ENCODE data around the gene KLK11.

Gene KLK11

DNA sequence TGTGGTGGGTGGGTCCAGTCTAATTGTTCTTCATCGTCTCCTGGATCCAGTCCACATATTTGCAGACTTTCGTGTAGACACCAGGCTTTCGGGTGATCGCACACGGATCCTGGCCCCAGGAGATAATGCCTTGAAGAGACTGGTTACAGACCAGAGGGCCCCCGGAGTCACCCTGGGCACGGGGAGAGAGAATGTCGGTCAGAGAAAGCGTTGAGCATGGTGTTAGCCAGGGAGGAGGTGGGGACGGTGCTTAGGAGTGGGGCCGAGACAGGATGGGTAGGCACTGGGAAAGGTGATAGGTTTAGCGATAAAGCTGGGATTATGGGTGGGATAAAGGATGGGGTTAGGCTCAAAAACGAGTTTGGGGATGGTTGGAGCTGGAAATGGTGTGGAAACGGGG, 3.9 kb downstream of the KLK11 start:
- Mint-ChIP-seq H3K36me3 (ENCODE audit: low read depth) (no peaks in the 10 kb centered on the region), H3K27me3 (peaks cover 65% of the 10 kb centered on the region), H3K4me3 (no peak overlapping the region), H3K27ac (no peak overlapping the region), H3K4me1 (ENCODE audit: low read depth) (peaks cover 18% of the 10 kb centered on the region), H3K9me3 (no peaks in the 10 kb centered on the region)
- intact Hi-C loops (cut with micrococcal nuclease), result loop anchor here (5.0 kb wide), 1 partner anchor 145 kb away; no protein-coding TSS in a partner anchor

DNA sequence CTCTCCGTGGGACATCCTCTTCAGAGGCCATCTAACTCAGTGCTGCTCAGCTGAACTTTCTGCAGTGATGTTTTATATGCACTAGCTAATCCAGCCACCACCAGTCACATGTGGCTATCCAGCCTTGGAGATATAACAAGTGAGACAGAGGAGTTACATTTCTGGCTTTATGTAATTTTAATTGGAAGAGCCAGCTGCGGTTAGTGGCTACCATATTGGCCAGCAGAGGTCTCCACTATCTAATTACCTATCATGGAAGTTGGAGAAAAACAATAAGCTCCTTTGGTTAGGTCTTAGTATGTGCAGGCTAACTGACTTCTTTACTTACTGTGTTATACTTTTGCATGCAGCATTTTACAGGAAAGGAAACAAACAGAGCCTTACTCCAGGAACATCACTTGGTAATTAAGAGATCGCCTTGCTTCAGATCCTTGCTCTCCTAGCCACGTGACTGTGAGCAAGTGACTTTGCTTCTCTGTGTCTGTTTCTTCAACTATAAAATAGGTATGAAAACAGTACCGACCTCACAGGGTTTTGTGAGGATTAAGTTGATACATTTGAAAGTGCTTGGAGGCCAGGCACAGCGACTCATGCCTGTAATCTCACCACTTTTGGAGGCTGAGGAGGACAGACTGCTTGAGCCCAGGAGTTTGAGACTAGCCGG, 5.3 kb downstream of the KLK11 start:
- Mint-ChIP-seq H3K27me3 (peaks cover 67% of the 10 kb centered on the region), H3K4me1 (ENCODE audit: low read depth) (peaks cover 27% of the 10 kb centered on the region)

DNA sequence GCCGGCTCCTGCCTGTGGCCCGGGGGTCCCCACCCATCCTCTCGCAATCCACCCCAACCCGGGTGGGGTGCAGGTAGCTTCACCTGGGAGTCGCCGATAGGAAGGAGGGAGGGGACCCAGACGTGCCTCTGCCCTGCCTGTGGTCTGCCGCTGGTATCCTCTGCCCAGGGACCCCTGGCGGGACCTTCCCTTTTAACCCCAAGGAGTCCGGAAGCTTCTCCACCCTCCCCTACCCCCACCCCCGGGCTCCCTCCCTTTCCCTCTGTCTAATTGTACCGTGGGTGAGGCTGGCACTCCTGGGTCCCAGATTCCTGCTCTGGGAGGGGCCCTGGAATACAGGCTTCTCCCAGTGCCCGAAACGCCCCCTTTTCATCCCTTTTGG, 6.9 kb downstream of the KLK11 start, which contains the start of gene KLK10:
Gene KLK10, minus strand, starts transcription at position 166 of the 382 bp plus-strand sequence. CDS start 579 bp downstream, outside the sequence.
- Mint-ChIP-seq H3K36me3 (ENCODE audit: low read depth) (no peaks in the 10 kb centered on the region), H3K4me3 (peak within 1 kb of the TSS; percentile 75), H3K27ac (no peak within 1 kb of the TSS), H3K27me3 (peaks cover 75% of the 10 kb centered on the region), H3K4me1 (ENCODE audit: low read depth) (peaks cover 27% of the 10 kb centered on the region), H3K9me3 (no peaks in the 10 kb centered on the region)
- intact Hi-C loops (cut with micrococcal nuclease), result loop anchor here (5.0 kb wide), 1 partner anchor 92 kb away; no protein-coding TSS in a partner anchor

More for the DNA sequence above, 5.3 kb downstream of the KLK11 start:
- H3K36me3 Mint-ChIP-seq (ENCODE audit: low read depth), result no peaks in the 10 kb centered on the region
- H3K9me3 Mint-ChIP-seq, result no peaks in the 10 kb centered on the region
- intact Hi-C loops (cut with micrococcal nuclease), result loop anchor here (2.0 to 5.0 kb wide), 2 partner anchors 74 to 146 kb away; no protein-coding TSS in a partner anchor
- no peak overlapping the region for H3K4me3 Mint-ChIP-seq
- no peak overlapping the region for H3K27ac Mint-ChIP-seq

DNA sequence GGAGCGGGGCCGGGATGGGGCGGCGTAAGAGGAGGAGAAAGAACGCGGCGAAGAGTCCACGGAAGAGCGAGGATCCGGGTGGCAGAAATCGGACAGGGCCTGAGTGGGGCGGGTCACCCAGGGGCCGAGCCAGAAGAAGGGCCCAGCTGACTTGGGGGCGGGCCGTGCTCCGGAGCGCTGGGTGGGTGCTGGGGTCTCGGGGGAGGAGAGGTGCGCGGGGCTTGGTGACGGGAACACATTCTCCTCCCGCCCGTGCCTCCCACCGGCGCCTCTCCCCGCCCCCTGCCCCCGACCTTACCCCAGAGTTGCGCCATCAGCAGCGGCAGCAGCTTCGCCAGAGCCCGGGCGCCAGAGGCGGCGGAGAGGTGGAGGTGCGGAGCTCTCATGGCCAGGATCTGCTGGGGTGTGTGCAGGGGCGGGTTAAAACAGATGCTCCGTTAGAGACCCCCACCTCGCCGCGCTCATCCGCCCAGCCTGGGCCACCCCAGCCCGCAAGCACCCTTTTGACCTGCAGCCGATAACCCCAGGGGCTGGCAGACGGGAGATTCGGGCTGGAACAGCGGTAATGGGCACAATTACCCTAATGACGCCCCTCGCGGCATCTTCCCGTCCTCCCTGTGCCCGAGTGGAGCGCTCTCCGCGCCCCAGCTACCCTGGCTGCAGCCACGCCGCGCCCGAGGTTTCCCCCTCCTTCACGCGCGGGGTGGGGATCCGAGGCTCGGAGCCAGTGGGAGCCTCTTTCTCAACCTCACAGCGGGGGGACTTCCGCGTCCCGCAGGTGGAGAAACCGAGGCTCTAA, 7.5 kb downstream of the KLK11 start:
- no peaks in the 10 kb centered on the region for H3K9me3 Mint-ChIP-seq
- H3K36me3 Mint-ChIP-seq (ENCODE audit: low read depth), result no peaks in the 10 kb centered on the region
- intact Hi-C loops (cut with micrococcal nuclease), result loop anchor here (5.0 kb wide), 1 partner anchor 92 kb away; no protein-coding TSS in a partner anchor
- peak overlapping the region; percentile 75 for H3K4me3 Mint-ChIP-seq
- no peak overlapping the region for H3K27ac Mint-ChIP-seq
- H3K27me3 Mint-ChIP-seq, result peaks cover 75% of the 10 kb centered on the region
- peaks cover 28% of the 10 kb centered on the region for H3K4me1 Mint-ChIP-seq (ENCODE audit: low read depth)

DNA sequence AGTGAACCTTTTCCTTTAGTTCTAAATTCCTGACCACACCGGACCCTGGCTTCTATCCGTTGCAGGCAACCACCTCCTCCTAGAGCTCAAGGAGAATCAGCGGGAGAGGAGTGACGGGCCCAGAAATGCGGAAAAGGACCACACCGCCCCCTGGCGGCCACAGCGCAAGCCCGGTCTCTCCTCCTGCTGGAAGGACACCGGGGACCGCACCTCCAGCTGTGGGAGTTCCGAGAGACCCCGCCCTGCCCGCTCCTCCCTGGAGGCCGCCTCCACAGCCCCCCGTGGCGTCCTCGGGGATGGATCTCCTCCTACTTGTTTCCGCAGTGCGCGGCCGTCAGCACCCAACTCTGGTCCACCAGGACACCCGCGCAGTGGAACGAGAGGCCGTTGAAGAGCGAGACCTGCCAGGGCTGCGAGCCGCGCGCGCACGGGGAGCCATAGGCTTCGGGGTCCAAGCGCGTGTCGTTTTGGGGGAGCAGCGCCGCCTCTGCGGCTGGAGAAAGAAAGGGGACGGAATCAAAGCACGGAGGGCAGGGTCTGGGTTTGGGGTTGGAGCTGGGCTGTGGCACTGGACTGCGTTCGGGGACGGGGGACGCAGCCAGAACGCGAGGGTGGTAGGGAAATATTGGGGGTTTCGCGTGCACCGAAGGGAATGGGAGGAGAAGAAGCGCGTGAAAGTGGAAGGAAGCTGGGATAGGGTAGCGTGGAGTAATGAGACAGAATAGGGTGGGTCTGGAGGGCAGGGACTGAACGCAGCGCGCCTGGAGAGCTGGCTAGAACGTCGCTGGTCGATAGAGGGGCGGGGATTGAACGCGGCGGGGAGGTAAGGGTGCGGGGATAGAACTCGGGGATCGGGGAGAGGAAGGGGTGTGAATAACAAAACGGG, 9.4 kb downstream of the KLK11 start:
- peak overlapping the region; percentile 70 for H3K4me3 Mint-ChIP-seq
- no peak overlapping the region for H3K27ac Mint-ChIP-seq
- H3K9me3 Mint-ChIP-seq, result no peaks in the 10 kb centered on the region
- no peaks in the 10 kb centered on the region for H3K36me3 Mint-ChIP-seq (ENCODE audit: low read depth)
- peaks cover 32% of the 10 kb centered on the region for H3K4me1 Mint-ChIP-seq (ENCODE audit: low read depth)
- intact Hi-C loops (cut with micrococcal nuclease), result loop anchor here (5.0 kb wide), 1 partner anchor 90 kb away; no protein-coding TSS in a partner anchor
- H3K27me3 Mint-ChIP-seq, result peaks cover 70% of the 10 kb centered on the region

DNA sequence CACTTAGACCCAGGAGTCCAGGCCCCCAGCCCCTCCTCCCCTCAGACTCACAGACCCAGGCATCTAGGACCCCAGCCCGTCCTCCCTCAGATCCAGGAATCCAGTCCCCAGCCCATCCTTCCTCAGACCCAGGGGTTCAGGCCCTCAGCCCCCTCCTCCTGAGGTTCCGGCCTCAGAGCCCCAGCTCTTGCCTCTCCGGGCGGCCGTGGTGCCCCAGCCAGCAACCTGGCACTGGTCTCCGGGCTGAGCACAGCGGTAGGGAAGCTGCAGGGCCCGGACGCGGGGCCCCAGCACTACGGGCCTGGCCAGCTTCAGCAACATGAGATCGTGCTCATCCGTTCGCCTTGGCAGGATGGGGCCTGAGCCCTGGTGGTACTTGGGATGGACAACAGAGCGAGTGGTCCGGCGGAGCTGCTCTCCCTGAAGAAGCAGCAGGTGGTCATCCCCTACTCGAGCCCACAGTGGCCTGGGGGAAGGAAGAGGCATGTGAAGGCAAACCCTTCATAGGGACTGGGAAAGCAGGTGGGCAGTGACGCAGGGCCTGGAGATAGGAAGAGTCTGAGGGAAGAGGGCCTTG, 10.6 kb downstream of the KLK11 start:
- no peaks in the 10 kb centered on the region for H3K9me3 Mint-ChIP-seq
- H3K36me3 Mint-ChIP-seq (ENCODE audit: low read depth), result no peaks in the 10 kb centered on the region
- H3K4me1 Mint-ChIP-seq (ENCODE audit: low read depth), result peaks cover 32% of the 10 kb centered on the region
- H3K27ac Mint-ChIP-seq, result no peak overlapping the region
- intact Hi-C loops (cut with micrococcal nuclease), result loop anchor here (5.0 kb wide), 1 partner anchor 88 kb away; no protein-coding TSS in a partner anchor
- H3K27me3 Mint-ChIP-seq, result peaks cover 70% of the 10 kb centered on the region
- no peak overlapping the region for H3K4me3 Mint-ChIP-seq

DNA sequence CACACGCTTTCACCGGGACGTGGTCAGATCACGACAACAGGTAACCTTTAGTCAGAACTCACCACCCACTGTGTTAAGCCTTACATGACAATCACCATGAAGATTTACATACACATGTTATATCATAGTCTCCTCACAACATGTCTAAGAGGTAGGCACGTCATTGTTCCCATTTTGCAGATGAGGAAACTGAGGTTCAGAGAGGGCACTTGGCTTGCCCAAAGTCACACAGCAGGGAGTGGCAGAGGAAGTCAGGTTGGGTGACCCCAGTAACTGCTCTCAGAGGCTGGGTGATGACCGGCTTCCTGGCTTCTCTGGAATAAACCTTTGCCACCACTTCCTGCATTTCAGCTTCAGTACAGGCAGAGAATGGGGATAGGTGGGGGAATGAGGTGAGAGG, 12.2 kb downstream of the KLK11 start:
- Mint-ChIP-seq H3K9me3 (no peaks in the 10 kb centered on the region), H3K27me3 (peaks cover 68% of the 10 kb centered on the region), H3K4me3 (no peak overlapping the region), H3K36me3 (ENCODE audit: low read depth) (no peaks in the 10 kb centered on the region), H3K27ac (no peak overlapping the region), H3K4me1 (ENCODE audit: low read depth) (peaks cover 24% of the 10 kb centered on the region)
- intact Hi-C loops (cut with micrococcal nuclease), result no loop called here

DNA sequence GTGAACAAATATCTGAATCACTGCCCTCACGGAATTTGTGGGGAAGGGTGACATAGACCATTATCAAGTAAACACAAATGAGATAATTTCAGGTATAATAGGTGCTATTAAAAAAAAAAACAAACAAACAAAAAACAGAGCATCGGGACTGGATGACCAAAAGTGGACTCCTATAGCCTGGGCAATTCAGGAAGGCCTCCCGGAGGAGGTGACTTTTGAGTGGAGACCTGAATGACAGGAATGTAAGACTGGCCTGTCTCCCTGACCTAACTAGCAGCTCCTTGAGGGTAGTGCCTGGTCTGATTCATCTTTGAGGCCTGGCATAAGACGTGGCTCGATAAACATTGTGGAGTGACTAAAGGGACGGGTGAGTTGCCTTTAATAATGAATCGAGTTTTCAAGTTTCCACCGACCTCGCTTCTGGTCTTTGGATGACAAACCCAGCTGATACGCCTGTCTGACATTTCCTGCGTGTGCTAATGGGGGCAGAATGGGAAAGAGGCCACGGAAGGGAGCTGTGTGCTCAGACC, 13.7 kb downstream of the KLK11 start:
- Mint-ChIP-seq H3K4me3 (no peak overlapping the region), H3K27ac (no peak overlapping the region), H3K4me1 (ENCODE audit: low read depth) (peaks cover 16% of the 10 kb centered on the region), H3K9me3 (no peaks in the 10 kb centered on the region), H3K36me3 (ENCODE audit: low read depth) (no peaks in the 10 kb centered on the region), H3K27me3 (peaks cover 59% of the 10 kb centered on the region)
- intact Hi-C loops (cut with micrococcal nuclease), result no loop called here

DNA sequence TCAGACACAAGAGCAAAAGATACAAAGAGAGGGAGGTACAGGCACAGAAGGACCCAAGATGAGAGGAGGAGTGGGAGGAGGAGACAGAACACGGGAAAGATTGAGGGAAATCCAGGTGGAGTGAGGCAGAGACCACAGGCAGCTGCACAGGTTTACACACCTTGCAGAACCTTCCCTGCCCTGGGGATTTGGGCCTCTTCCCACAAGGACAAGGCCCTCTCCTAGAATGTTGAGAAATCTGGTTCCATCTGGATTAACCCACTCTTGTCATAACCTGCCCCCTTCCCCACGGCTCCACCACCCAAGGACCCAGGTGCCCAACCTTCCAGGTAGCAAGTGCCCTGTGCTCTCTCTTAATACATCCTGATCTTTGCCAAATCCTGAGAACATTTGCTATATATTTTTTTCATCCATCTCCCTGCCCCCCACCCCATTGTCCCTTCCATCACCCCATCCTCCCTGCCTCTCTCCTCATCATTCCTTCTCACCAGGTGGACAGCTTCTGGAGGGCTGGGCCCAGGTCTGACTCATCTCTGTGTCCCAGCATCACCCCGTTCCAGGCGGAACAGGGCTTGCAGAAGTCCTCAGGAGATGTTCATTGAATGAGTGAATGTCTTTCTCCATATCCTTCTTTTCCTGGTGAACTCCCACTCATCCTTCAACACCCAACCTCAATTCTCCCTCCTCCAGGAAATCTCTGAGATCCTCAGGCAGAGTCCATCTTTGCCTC, 16.2 kb downstream of the KLK11 start:
- H3K27ac Mint-ChIP-seq, result no peak overlapping the region
- intact Hi-C loops (cut with micrococcal nuclease), result no loop called here
- no peak overlapping the region for H3K4me3 Mint-ChIP-seq
- no peaks in the 10 kb centered on the region for H3K36me3 Mint-ChIP-seq (ENCODE audit: low read depth)
- peaks cover 45% of the 10 kb centered on the region for H3K27me3 Mint-ChIP-seq
- H3K9me3 Mint-ChIP-seq, result no peaks in the 10 kb centered on the region
- H3K4me1 Mint-ChIP-seq (ENCODE audit: low read depth), result peaks cover 5% of the 10 kb centered on the region

DNA sequence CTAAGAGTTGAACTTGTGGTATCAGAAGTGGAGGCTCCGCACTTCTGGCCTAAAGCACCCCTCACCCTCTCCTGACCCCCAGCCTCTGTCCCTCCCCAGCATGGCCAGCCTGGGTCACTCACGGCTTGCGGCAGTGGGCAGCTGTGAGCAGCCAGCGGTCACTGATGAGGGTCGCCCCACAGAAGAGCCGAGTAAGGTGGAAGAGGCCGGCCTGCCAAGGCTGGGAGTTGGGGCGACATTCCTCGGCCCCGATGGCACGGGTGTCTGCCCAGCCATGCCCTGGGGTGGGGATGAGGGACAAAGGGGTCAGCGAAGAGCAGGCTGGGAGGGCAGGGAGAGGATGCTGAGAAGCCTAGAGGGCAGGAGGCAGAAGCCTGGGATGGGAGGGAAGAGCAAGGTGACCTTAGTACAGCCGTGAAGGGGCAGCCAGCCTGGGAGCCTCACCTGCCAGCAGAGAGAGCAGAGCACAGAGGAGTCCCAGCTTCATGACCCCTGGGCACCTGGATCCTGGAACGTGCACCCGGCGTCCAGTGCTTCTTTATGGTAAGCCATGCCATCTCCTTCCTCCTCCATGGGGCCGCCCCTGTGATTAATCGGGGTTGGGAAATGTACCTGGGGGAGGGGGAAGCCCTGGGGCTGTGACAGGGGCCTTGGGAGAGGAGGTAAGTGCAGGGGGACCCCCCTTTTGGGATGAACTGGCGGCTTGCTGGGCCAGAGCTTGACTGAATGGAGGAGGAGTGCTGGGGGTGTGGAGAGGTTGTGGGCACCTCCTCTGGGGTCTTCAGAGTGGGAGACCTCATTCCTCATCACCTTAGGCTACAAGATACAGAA, 17.1 kb downstream of the KLK11 start:
- Mint-ChIP-seq H3K27ac (no peak overlapping the region), H3K36me3 (ENCODE audit: low read depth) (no peaks in the 10 kb centered on the region), H3K27me3 (peaks cover 35% of the 10 kb centered on the region)

DNA sequence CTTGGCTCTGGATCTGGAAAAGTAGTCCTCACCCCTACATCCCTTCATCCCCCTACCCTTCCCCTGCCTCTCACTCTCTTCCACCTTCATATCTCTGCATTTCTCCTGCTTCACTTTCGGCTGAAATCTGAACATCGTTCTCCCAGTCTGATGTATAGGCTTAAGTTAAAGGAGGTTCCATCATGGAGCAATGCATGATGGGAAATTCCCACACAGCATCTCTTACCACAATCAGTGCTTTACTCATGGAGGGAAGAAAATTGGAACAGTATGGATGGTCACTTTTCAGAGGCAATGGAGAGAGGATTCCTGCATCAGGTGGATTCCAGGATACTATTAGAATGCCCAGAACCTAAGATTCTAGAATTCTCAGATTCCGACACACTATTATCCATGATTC, 18.9 kb downstream of the KLK11 start:
- no peak overlapping the region for H3K4me3 Mint-ChIP-seq
- intact Hi-C loops (cut with micrococcal nuclease), result no loop called here
- H3K9me3 Mint-ChIP-seq, result no peaks in the 10 kb centered on the region
- no peaks in the 10 kb centered on the region for H3K4me1 Mint-ChIP-seq (ENCODE audit: low read depth)
- H3K27me3 Mint-ChIP-seq, result peaks cover 37% of the 10 kb centered on the region
- no peaks in the 10 kb centered on the region for H3K36me3 Mint-ChIP-seq (ENCODE audit: low read depth)
- no peak overlapping the region for H3K27ac Mint-ChIP-seq

More for the DNA sequence above, 17.1 kb downstream of the KLK11 start:
- Mint-ChIP-seq H3K9me3 (no peaks in the 10 kb centered on the region), H3K4me3 (no peak overlapping the region), H3K4me1 (ENCODE audit: low read depth) (peaks cover 5% of the 10 kb centered on the region)
- intact Hi-C loops (cut with micrococcal nuclease), result no loop called here

DNA sequence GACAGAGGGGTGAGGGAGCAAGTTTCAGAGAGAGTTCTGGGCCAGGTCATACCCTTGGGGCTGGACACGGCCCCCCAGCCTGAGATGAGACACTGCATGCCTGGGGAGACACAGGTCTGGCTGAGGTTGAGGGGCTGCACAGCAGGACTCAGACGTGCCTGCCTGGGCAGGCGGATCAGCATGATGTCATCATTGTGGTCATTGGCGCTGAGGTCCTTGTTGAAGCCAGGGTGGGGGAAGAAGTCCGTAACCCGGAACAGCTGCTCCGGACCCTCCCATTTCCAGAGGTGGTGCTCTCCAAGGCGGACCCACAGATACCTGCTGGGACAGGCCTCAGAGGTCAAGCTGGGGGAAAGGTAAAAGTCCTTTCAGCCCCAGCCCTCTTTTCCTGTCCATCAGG, 20.0 kb downstream of the KLK11 start:
- H3K9me3 Mint-ChIP-seq, result no peaks in the 10 kb centered on the region
- H3K36me3 Mint-ChIP-seq (ENCODE audit: low read depth), result no peaks in the 10 kb centered on the region
- H3K27ac Mint-ChIP-seq, result no peak overlapping the region
- H3K4me3 Mint-ChIP-seq, result no peak overlapping the region
- intact Hi-C loops (cut with micrococcal nuclease), result no loop called here
- H3K4me1 Mint-ChIP-seq (ENCODE audit: low read depth), result no peaks in the 10 kb centered on the region
- H3K27me3 Mint-ChIP-seq, result peaks cover 46% of the 10 kb centered on the region
